Measurements from ENCODE around the gene ZNF280D.

The ZNF280D gene

DNA sequence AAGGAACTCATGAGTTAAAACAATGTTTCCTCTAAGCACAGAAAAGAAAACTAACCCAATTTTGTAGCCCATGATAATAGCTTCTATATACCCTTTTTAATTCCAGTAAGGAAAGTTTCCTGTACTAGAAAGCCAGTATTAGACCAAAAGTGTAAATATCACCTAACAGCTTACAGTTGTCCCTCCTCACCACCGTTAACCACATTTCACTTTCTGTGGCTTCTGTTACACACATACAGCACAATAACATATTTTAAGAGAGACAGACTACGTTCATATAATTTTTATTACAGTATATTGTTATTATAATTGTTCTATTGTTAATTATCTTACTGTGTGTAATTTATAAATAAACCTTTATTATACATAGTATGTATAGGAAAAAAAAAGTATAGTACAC is 74.1 kb downstream of the ZNF280D start:
- FAIRE-seq (peak; percentile 38), DNase-seq (ENCODE audit: insufficient read length, low spot score) (no peak)

GRCh38 chr15:56654624-56655023 is 78.7 kb downstream of the ZNF280D start:
- no peak for TF ChIP-seq POLR2AphosphoS5 (IDR thresholded peaks at IDR 0.05; ENCODE audit: low read depth, low read length)
- TF ChIP-seq POLR2A (IDR thresholded peaks at IDR 0.05; ENCODE audit: low read depth, low read length): no peak
- TF ChIP-seq PAX5 (IDR thresholded peaks at IDR 0.05; ENCODE audit: insufficient read depth, low read length, severe bottlenecking): no peak
- TF ChIP-seq TAF1 (IDR thresholded peaks at IDR 0.05; ENCODE audit: low read depth, low read length): no peak
- no peak for FAIRE-seq

More for the DNA sequence above, 74.1 kb downstream of the ZNF280D start:
- no peak for TF ChIP-seq SPI1 (IDR thresholded peaks at IDR 0.05; ENCODE audit: low read depth, low read length)
- no peak for TF ChIP-seq POLR2AphosphoS5 (IDR thresholded peaks at IDR 0.05; ENCODE audit: low read depth, low read length)
- TF ChIP-seq PAX5 (IDR thresholded peaks at IDR 0.05; ENCODE audit: insufficient read depth, low read length, severe bottlenecking): no peak
- no peak for TF ChIP-seq POU2F2 (IDR thresholded peaks at IDR 0.05; ENCODE audit: low read depth, low read length)
- TF ChIP-seq TAF1 (IDR thresholded peaks at IDR 0.05; ENCODE audit: low read depth, low read length): no peak
- TF ChIP-seq POLR2A (IDR thresholded peaks at IDR 0.05; ENCODE audit: low read depth, low read length): no peak

DNA sequence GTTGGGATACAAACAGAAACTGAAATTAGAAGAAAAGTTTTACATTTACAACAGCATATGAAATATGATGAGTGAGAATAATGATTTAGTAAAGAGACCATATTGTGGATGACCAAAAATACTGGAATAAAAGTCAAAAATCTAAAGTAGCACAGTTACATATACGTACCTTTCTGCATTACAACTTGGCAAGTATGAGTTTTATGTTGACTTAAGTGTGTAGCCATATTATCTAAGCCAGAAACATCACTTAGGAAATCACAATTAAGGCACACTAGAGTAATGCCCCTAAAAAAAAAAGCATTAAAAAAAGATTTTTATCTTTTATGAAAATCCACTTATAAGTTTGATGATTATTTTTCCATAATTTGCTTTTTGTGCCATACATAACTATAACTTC is 79.1 kb downstream of the ZNF280D start:
- TF ChIP-seq PAX5 (IDR thresholded peaks at IDR 0.05; ENCODE audit: insufficient read depth, low read length, severe bottlenecking) (no peak), SPI1 (IDR thresholded peaks at IDR 0.05; ENCODE audit: low read depth, low read length) (no peak), POU2F2 (IDR thresholded peaks at IDR 0.05; ENCODE audit: low read depth, low read length) (no peak), TAF1 (IDR thresholded peaks at IDR 0.05; ENCODE audit: low read depth, low read length) (no peak), POLR2A (IDR thresholded peaks at IDR 0.05; ENCODE audit: low read depth, low read length) (no peak), POLR2AphosphoS5 (IDR thresholded peaks at IDR 0.05; ENCODE audit: low read depth, low read length) (no peak)
- no peak for DNase-seq (ENCODE audit: insufficient read length, low spot score)
- no peak for FAIRE-seq

More at GRCh38 chr15:56654624-56655023, 78.7 kb downstream of the ZNF280D start:
- no peak for DNase-seq (ENCODE audit: insufficient read length, low spot score)

DNA sequence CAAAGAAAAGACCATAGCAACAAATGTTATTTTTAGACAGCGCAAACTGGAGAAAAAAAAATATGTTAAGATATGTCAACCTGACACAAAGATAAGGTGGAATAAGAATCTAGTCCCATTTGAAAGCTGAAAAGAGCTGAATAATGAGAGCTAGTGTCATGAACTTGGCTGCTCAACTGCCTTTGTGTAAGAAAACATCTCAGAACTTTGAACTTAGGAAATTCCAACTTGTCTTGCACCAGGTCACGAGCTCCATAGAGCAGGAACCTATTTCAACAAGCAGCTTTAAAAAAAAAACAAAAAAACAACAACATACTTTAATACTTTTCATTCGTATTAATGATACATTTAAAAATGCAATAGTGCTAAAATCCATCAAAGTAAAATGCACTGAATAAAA is 79.5 kb downstream of the ZNF280D start:
- TF ChIP-seq PAX5 (IDR thresholded peaks at IDR 0.05; ENCODE audit: insufficient read depth, low read length, severe bottlenecking) (no peak), POLR2A (IDR thresholded peaks at IDR 0.05; ENCODE audit: low read depth, low read length) (no peak), POU2F2 (IDR thresholded peaks at IDR 0.05; ENCODE audit: low read depth, low read length) (no peak), POLR2AphosphoS5 (IDR thresholded peaks at IDR 0.05; ENCODE audit: low read depth, low read length) (no peak), SPI1 (IDR thresholded peaks at IDR 0.05; ENCODE audit: low read depth, low read length) (no peak), TAF1 (IDR thresholded peaks at IDR 0.05; ENCODE audit: low read depth, low read length) (no peak)
- DNase-seq (ENCODE audit: insufficient read length, low spot score) (no peak), FAIRE-seq (no peak)

DNA sequence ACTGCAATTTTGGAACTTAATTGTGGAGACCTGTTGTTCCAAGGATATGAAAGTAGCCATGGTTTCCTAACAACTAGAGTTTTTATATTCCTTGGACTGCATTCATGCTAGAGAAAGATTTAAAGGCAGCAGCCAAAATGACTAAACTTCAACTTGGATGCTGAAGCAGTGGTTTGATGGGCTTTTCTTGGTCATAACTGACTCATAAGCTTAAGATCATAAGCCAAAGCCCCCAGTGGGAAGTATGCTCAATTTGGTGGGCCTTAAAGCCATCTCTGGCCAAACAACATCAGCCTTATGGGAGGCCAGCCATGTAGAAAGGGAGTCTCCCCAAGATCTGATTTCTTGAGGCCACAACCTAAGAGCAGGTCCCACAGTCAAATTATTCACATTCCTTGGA is 80.2 kb downstream of the ZNF280D start:
- no peak for DNase-seq (ENCODE audit: insufficient read length, low spot score)
- FAIRE-seq: no peak
- TF ChIP-seq PAX5 (IDR thresholded peaks at IDR 0.05; ENCODE audit: insufficient read depth, low read length, severe bottlenecking) (no peak), POU2F2 (IDR thresholded peaks at IDR 0.05; ENCODE audit: low read depth, low read length) (no peak), POLR2AphosphoS5 (IDR thresholded peaks at IDR 0.05; ENCODE audit: low read depth, low read length) (no peak), POLR2A (IDR thresholded peaks at IDR 0.05; ENCODE audit: low read depth, low read length) (no peak), SPI1 (IDR thresholded peaks at IDR 0.05; ENCODE audit: low read depth, low read length) (no peak), TAF1 (IDR thresholded peaks at IDR 0.05; ENCODE audit: low read depth, low read length) (no peak)

GRCh38 chr15:56648311-56648710 is 85.0 kb downstream of the ZNF280D start:
- TF ChIP-seq SPI1 (IDR thresholded peaks at IDR 0.05; ENCODE audit: low read depth, low read length) (no peak), POLR2AphosphoS5 (IDR thresholded peaks at IDR 0.05; ENCODE audit: low read depth, low read length) (no peak), POLR2A (IDR thresholded peaks at IDR 0.05; ENCODE audit: low read depth, low read length) (no peak), PAX5 (IDR thresholded peaks at IDR 0.05; ENCODE audit: insufficient read depth, low read length, severe bottlenecking) (no peak), TAF1 (IDR thresholded peaks at IDR 0.05; ENCODE audit: low read depth, low read length) (no peak), POU2F2 (IDR thresholded peaks at IDR 0.05; ENCODE audit: low read depth, low read length) (no peak)
- DNase-seq (ENCODE audit: insufficient read length, low spot score) (no peak), FAIRE-seq (peak; percentile 20)

DNA sequence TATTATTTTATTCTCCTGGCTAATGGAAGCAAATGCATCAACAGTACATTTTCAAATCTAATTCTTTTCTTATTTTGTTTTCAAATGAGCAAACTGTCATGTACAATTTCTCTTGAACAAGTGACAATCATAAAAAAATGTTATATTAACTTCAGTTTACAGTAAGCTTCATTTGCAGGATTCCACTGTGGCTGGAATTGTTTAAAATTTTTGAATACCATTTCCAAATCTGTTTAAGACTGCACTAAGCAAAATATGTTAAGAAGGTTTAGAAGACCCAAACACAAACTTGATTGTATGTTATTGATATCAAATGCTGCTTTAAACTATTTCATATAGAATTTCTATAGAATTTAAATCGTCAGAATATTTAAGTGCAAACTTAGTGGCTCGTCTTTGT is 92.8 kb downstream of the ZNF280D start:
- FAIRE-seq (no peak), DNase-seq (ENCODE audit: insufficient read length, low spot score) (no peak)
- no peak for TF ChIP-seq POLR2A (IDR thresholded peaks at IDR 0.05; ENCODE audit: low read depth, low read length)
- TF ChIP-seq TAF1 (IDR thresholded peaks at IDR 0.05; ENCODE audit: low read depth, low read length): no peak
- TF ChIP-seq PAX5 (IDR thresholded peaks at IDR 0.05; ENCODE audit: insufficient read depth, low read length, severe bottlenecking): no peak
- no peak for TF ChIP-seq POU2F2 (IDR thresholded peaks at IDR 0.05; ENCODE audit: low read depth, low read length)
- no peak for TF ChIP-seq SPI1 (IDR thresholded peaks at IDR 0.05; ENCODE audit: low read depth, low read length)
- no peak for TF ChIP-seq POLR2AphosphoS5 (IDR thresholded peaks at IDR 0.05; ENCODE audit: low read depth, low read length)

DNA sequence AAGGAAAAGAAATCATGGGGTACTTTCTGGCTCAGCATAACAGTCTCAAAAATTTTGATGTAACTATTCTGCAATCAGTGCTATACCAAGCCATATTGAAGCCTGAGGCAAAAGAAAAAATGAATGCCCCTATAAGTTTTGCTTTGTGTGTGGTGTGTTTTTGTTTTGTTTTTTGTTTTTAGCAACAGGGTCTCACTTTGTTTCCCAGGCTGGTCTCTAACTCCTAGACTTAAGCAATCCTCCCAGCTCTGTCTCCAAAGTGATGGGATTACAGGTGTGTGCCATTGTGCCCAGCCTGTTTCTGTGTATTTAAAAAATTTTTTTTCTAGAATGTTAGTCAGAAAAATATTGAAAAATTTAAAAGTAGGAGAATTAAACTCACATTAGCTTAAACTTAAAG is 93.2 kb downstream of the ZNF280D start:
- TF ChIP-seq TAF1 (IDR thresholded peaks at IDR 0.05; ENCODE audit: low read depth, low read length) (no peak), POLR2AphosphoS5 (IDR thresholded peaks at IDR 0.05; ENCODE audit: low read depth, low read length) (no peak), POLR2A (IDR thresholded peaks at IDR 0.05; ENCODE audit: low read depth, low read length) (no peak)
- no peak for FAIRE-seq

GRCh38 chr15:56639631-56640030 is 93.7 kb downstream of the ZNF280D start:
- TF ChIP-seq POLR2AphosphoS5 (IDR thresholded peaks at IDR 0.05; ENCODE audit: low read depth, low read length): no peak
- no peak for TF ChIP-seq POU2F2 (IDR thresholded peaks at IDR 0.05; ENCODE audit: low read depth, low read length)
- TF ChIP-seq POLR2A (IDR thresholded peaks at IDR 0.05; ENCODE audit: low read depth, low read length): no peak
- TF ChIP-seq TAF1 (IDR thresholded peaks at IDR 0.05; ENCODE audit: low read depth, low read length): no peak
- TF ChIP-seq PAX5 (IDR thresholded peaks at IDR 0.05; ENCODE audit: insufficient read depth, low read length, severe bottlenecking): no peak
- no peak for TF ChIP-seq SPI1 (IDR thresholded peaks at IDR 0.05; ENCODE audit: low read depth, low read length)
- FAIRE-seq (no peak), DNase-seq (ENCODE audit: insufficient read length, low spot score) (no peak)

More for the DNA sequence above, 93.2 kb downstream of the ZNF280D start:
- DNase-seq (ENCODE audit: insufficient read length, low spot score): no peak

GRCh38 chr15:56631765-56632164 is 101.5 kb downstream of the ZNF280D start:
- no peak for DNase-seq (ENCODE audit: insufficient read length, low spot score)
- no peak for TF ChIP-seq PAX5 (IDR thresholded peaks at IDR 0.05; ENCODE audit: insufficient read depth, low read length, severe bottlenecking)
- no peak for TF ChIP-seq SPI1 (IDR thresholded peaks at IDR 0.05; ENCODE audit: low read depth, low read length)
- no peak for TF ChIP-seq POLR2A (IDR thresholded peaks at IDR 0.05; ENCODE audit: low read depth, low read length)
- TF ChIP-seq TAF1 (IDR thresholded peaks at IDR 0.05; ENCODE audit: low read depth, low read length): no peak
- no peak for TF ChIP-seq POLR2AphosphoS5 (IDR thresholded peaks at IDR 0.05; ENCODE audit: low read depth, low read length)
- TF ChIP-seq POU2F2 (IDR thresholded peaks at IDR 0.05; ENCODE audit: low read depth, low read length): no peak
- FAIRE-seq: no peak
